ENCODE results near the gene CLDND1. TPM values are rescaled to one million over a fixed set of nuclear protein-coding genes. Genes with fewer than 3 reads are reported as not detected.

The CLDND1 gene
- total RNA-seq, 1 donor from 2014 or later: 63.7 TPM

DNA sequence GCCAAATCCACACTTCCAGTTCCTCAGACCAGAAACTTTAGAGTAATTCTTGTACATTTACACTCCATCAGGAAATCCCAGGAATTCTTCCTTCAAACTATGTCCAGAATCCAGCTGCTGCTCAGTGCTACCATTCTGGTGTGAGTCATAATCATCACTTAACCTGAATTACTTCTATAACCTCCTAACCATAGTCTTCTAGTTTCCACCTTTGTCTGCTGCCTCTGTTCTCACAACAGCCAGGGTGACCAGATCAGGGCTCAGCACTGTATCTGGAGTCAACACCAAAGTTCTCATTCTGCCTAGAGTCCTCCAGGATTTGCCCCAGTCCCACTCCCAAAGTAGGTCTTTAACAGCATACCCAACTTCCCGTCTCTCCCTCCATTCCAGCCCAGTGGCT is 3.4 kb downstream of the CLDND1 start:
- Histone ChIP-seq H3K4me1 (ENCODE audit: control insufficient read depth in 3 of 3, insufficient read depth in 3 of 3, low read length in 3 of 3) (peaks cover 4 to 27% (median 13%) of the 10 kb centered on the region in 3 donors), H3K27ac (ENCODE audit: low read depth, low read length) (no peak overlapping the region), H3K9me3 (ENCODE audit: control insufficient read depth in 3 of 3, low read length in 3 of 3) (no peaks in the 10 kb centered on the region), H3K27me3 (ENCODE audit: control insufficient read depth in 3 of 3, insufficient read depth in 3 of 3, low read length in 3 of 3) (no peaks in the 10 kb centered on the region), H3K4me3 (ENCODE audit: low read length in 3 of 3) (no peak overlapping the region), H3K36me3 (ENCODE audit: control insufficient read depth in 3 of 3, insufficient read depth in 3 of 3, low read length in 3 of 3) (peaks cover 4 to 15% (median 15%) of the 10 kb centered on the region in 3 donors), H3K9ac (ENCODE audit: low read depth in 1 of 3, low read length in 3 of 3) (no peak overlapping the region)

- H3K27me3 ChIP-seq (ENCODE audit: control insufficient read depth in 3 of 3, insufficient read depth in 3 of 3, low read length in 3 of 3): no peaks in the 10 kb centered on the region
- H3K9ac ChIP-seq (ENCODE audit: low read depth in 1 of 3, low read length in 3 of 3): no peak overlapping the region
- peaks cover 4 to 27% (median 13%) of the 10 kb centered on the region in 3 donors for H3K4me1 ChIP-seq (ENCODE audit: control insufficient read depth in 3 of 3, insufficient read depth in 3 of 3, low read length in 3 of 3)
- H3K36me3 ChIP-seq (ENCODE audit: control insufficient read depth in 3 of 3, insufficient read depth in 3 of 3, low read length in 3 of 3): peaks cover 4 to 16% (median 15%) of the 10 kb centered on the region in 3 donors
- H3K9me3 ChIP-seq (ENCODE audit: control insufficient read depth in 3 of 3, low read length in 3 of 3): no peaks in the 10 kb centered on the region
- no peak overlapping the region for H3K4me3 ChIP-seq (ENCODE audit: low read length in 3 of 3)
- H3K27ac ChIP-seq (ENCODE audit: low read depth, low read length): no peak overlapping the region
Observed at GRCh38 chr3:98518816-98519215, 3.9 kb downstream of the CLDND1 start.

DNA sequence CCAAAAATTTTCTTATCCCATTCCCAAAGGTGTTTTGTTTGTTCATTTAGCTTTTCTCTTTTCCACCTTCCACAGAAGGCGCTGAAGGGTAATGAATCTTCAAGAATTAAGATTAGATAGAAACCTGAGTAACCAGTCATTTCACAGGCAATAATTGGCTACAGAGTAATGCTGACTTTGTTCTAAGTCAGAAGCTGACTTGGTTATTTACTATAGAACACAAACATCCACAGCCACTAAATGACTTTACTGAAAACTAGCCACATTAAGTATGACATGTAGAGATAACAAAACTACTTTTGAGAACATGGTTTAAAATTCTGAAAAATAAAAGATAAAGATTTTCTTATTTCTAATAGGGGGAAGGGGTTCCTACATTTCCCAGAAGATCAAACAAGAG is 7.8 kb downstream of the CLDND1 start:
- no peak overlapping the region for H3K27ac ChIP-seq (ENCODE audit: low read depth, low read length)
- H3K9me3 ChIP-seq (ENCODE audit: control insufficient read depth in 3 of 3, low read length in 3 of 3): no peaks in the 10 kb centered on the region
- peaks cover 0 to 8% (median 3%) of the 10 kb centered on the region in 3 donors for H3K4me1 ChIP-seq (ENCODE audit: control insufficient read depth in 3 of 3, insufficient read depth in 3 of 3, low read length in 3 of 3)
- H3K27me3 ChIP-seq (ENCODE audit: control insufficient read depth in 3 of 3, insufficient read depth in 3 of 3, low read length in 3 of 3): no peaks in the 10 kb centered on the region
- H3K36me3 ChIP-seq (ENCODE audit: control insufficient read depth in 3 of 3, insufficient read depth in 3 of 3, low read length in 3 of 3): peaks cover 4 to 17% (median 14%) of the 10 kb centered on the region in 3 donors
- H3K4me3 ChIP-seq (ENCODE audit: low read length in 3 of 3): no peak overlapping the region
- H3K9ac ChIP-seq (ENCODE audit: low read depth in 1 of 3, low read length in 3 of 3): no peak overlapping the region

- Histone ChIP-seq H3K27me3 (ENCODE audit: control insufficient read depth in 3 of 3, insufficient read depth in 3 of 3, low read length in 3 of 3) (no peaks in the 10 kb centered on the region), H3K4me1 (ENCODE audit: control insufficient read depth in 3 of 3, insufficient read depth in 3 of 3, low read length in 3 of 3) (no peaks in the 10 kb centered on the region), H3K9ac (ENCODE audit: low read depth in 1 of 3, low read length in 3 of 3) (no peak overlapping the region), H3K9me3 (ENCODE audit: control insufficient read depth in 3 of 3, low read length in 3 of 3) (no peaks in the 10 kb centered on the region), H3K27ac (ENCODE audit: low read depth, low read length) (no peak overlapping the region), H3K4me3 (ENCODE audit: low read length in 3 of 3) (no peak overlapping the region), H3K36me3 (ENCODE audit: control insufficient read depth in 3 of 3, insufficient read depth in 3 of 3, low read length in 3 of 3) (peaks cover 4 to 13% (median 10%) of the 10 kb centered on the region in 3 donors)
Observed at GRCh38 chr3:98513736-98514135, 9.0 kb downstream of the CLDND1 start.

DNA sequence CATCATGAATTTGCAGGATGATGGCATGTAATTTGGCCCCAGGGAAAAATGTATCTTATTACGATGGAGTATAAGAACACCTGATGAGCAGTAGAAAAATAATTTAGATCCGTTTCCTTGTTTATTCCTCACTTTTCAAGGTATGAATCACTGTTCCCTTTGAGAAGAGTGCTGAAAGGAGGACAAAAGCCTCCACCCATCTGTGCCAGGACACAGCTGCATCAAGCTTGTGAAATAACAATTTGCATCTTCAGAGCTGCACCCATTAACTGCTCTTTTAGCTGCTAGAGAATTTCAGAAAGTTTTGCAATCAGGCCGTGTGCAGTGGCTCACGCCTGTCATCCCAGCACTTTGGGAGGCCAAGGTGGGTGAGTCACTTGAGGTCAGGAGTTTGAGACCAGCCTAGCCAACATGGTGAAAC is 9.6 kb downstream of the CLDND1 start:
- no peaks in the 10 kb centered on the region for H3K9me3 ChIP-seq (ENCODE audit: control insufficient read depth in 3 of 3, low read length in 3 of 3)
- H3K36me3 ChIP-seq (ENCODE audit: control insufficient read depth in 3 of 3, insufficient read depth in 3 of 3, low read length in 3 of 3): peaks cover 4 to 10% (median 7%) of the 10 kb centered on the region in 3 donors
- no peaks in the 10 kb centered on the region for H3K4me1 ChIP-seq (ENCODE audit: control insufficient read depth in 3 of 3, insufficient read depth in 3 of 3, low read length in 3 of 3)
- no peak overlapping the region for H3K27ac ChIP-seq (ENCODE audit: low read depth, low read length)
- H3K9ac ChIP-seq (ENCODE audit: low read depth in 1 of 3, low read length in 3 of 3): no peak overlapping the region
- H3K27me3 ChIP-seq (ENCODE audit: control insufficient read depth in 3 of 3, insufficient read depth in 3 of 3, low read length in 3 of 3): no peaks in the 10 kb centered on the region
- H3K4me3 ChIP-seq (ENCODE audit: low read length in 3 of 3): no peak overlapping the region

GRCh38 chr3:98512576-98512975 is 10.1 kb downstream of the CLDND1 start:
- no peak overlapping the region for H3K9ac ChIP-seq (ENCODE audit: low read depth in 1 of 3, low read length in 3 of 3)
- H3K36me3 ChIP-seq (ENCODE audit: control insufficient read depth in 3 of 3, insufficient read depth in 3 of 3, low read length in 3 of 3): peaks cover 2 to 10% (median 4%) of the 10 kb centered on the region in 3 donors
- H3K9me3 ChIP-seq (ENCODE audit: control insufficient read depth in 3 of 3, low read length in 3 of 3): no peaks in the 10 kb centered on the region
- H3K27ac ChIP-seq (ENCODE audit: low read depth, low read length): no peak overlapping the region
- no peak overlapping the region for H3K4me3 ChIP-seq (ENCODE audit: low read length in 3 of 3)
- H3K4me1 ChIP-seq (ENCODE audit: control insufficient read depth in 3 of 3, insufficient read depth in 3 of 3, low read length in 3 of 3): no peaks in the 10 kb centered on the region
- H3K27me3 ChIP-seq (ENCODE audit: control insufficient read depth in 3 of 3, insufficient read depth in 3 of 3, low read length in 3 of 3): no peaks in the 10 kb centered on the region

- H3K27me3 ChIP-seq (ENCODE audit: control insufficient read depth in 3 of 3, insufficient read depth in 3 of 3, low read length in 3 of 3): no peaks in the 10 kb centered on the region
- H3K4me3 ChIP-seq (ENCODE audit: low read length in 3 of 3): no peak overlapping the region
- peaks cover 0 to 2% (median 0%) of the 10 kb centered on the region in 3 donors for H3K36me3 ChIP-seq (ENCODE audit: control insufficient read depth in 3 of 3, insufficient read depth in 3 of 3, low read length in 3 of 3)
- no peak overlapping the region for H3K27ac ChIP-seq (ENCODE audit: low read depth, low read length)
- no peaks in the 10 kb centered on the region for H3K4me1 ChIP-seq (ENCODE audit: control insufficient read depth in 3 of 3, insufficient read depth in 3 of 3, low read length in 3 of 3)
- H3K9ac ChIP-seq (ENCODE audit: low read depth in 1 of 3, low read length in 3 of 3): no peak overlapping the region
- H3K9me3 ChIP-seq (ENCODE audit: control insufficient read depth in 3 of 3, low read length in 3 of 3): no peaks in the 10 kb centered on the region
Observed at GRCh38 chr3:98508582-98508981, 14.1 kb downstream of the CLDND1 start.

DNA sequence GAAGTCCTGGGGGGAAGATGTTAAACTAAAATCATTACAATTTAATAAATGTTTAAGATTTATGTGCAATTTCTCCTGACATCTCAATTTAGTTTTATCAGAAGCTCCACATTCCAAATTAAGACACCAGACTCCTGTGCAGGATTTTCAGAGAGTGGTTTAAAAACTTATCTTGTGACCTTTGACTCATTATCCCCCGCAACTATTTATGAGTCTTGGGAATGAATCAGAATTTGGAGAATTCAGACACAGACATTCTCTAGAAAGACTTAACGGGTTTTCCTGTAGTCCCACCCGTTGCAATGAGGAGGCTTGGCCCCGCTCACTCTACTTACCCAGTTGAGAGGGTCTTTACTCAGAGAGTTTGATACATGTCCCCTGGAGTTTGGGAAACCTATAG is 18.2 kb downstream of the CLDND1 start:
- H3K27ac ChIP-seq (ENCODE audit: low read depth, low read length): no peak overlapping the region
- H3K9me3 ChIP-seq (ENCODE audit: control insufficient read depth in 3 of 3, low read length in 3 of 3): no peaks in the 10 kb centered on the region
- H3K4me3 ChIP-seq (ENCODE audit: low read length in 3 of 3): no peak overlapping the region
- H3K4me1 ChIP-seq (ENCODE audit: control insufficient read depth in 3 of 3, insufficient read depth in 3 of 3, low read length in 3 of 3): no peaks in the 10 kb centered on the region
- no peaks in the 10 kb centered on the region for H3K27me3 ChIP-seq (ENCODE audit: control insufficient read depth in 3 of 3, insufficient read depth in 3 of 3, low read length in 3 of 3)
- H3K36me3 ChIP-seq (ENCODE audit: control insufficient read depth in 3 of 3, insufficient read depth in 3 of 3, low read length in 3 of 3): peaks cover 0 to 5% (median 0%) of the 10 kb centered on the region in 3 donors
- H3K9ac ChIP-seq (ENCODE audit: low read depth in 1 of 3, low read length in 3 of 3): no peak overlapping the region

GRCh38 chr3:98501863-98502576 is 20.7 kb downstream of the CLDND1 start:
- H3K36me3 ChIP-seq (ENCODE audit: control insufficient read depth in 3 of 3, insufficient read depth in 3 of 3, low read length in 3 of 3): peaks cover 0 to 5% (median 0%) of the 10 kb centered on the region in 3 donors
- H3K9me3 ChIP-seq (ENCODE audit: control insufficient read depth in 3 of 3, low read length in 3 of 3): no peaks in the 10 kb centered on the region
- H3K27me3 ChIP-seq (ENCODE audit: control insufficient read depth in 3 of 3, insufficient read depth in 3 of 3, low read length in 3 of 3): no peaks in the 10 kb centered on the region
- no peak overlapping the region for H3K27ac ChIP-seq (ENCODE audit: low read depth, low read length)
- no peaks in the 10 kb centered on the region for H3K4me1 ChIP-seq (ENCODE audit: control insufficient read depth in 3 of 3, insufficient read depth in 3 of 3, low read length in 3 of 3)
- H3K9ac ChIP-seq (ENCODE audit: low read depth in 1 of 3, low read length in 3 of 3): no peak overlapping the region
- no peak overlapping the region for H3K4me3 ChIP-seq (ENCODE audit: low read length in 3 of 3)

DNA sequence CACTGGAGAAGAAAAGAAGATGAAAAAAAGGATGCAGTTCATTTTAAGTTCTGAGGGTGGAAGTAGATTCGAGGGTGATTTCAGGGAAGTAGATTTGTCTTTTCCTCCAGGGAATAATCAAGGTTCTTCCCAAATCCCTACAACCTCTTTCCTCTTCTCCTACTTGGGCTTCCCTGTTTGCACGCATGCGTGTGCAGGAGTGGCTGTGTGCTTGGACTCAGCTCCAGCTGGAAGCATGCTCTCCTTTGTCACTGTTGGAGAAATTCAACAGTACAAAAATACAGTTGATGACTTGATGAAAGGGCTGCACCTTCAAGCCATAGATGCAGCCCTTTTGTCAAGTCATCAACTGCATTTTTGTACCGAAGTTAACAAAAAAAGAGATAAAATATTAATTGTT is 21.4 kb downstream of the CLDND1 start:
- no peaks in the 10 kb centered on the region for H3K9me3 ChIP-seq (ENCODE audit: control insufficient read depth in 3 of 3, low read length in 3 of 3)
- H3K27ac ChIP-seq (ENCODE audit: low read depth, low read length): no peak overlapping the region
- H3K4me3 ChIP-seq (ENCODE audit: low read length in 3 of 3): no peak overlapping the region

More for the DNA sequence above, 21.4 kb downstream of the CLDND1 start:
- Histone ChIP-seq H3K36me3 (ENCODE audit: control insufficient read depth in 3 of 3, insufficient read depth in 3 of 3, low read length in 3 of 3) (peaks cover 0 to 5% (median 0%) of the 10 kb centered on the region in 3 donors), H3K27me3 (ENCODE audit: control insufficient read depth in 3 of 3, insufficient read depth in 3 of 3, low read length in 3 of 3) (no peaks in the 10 kb centered on the region), H3K4me1 (ENCODE audit: control insufficient read depth in 3 of 3, insufficient read depth in 3 of 3, low read length in 3 of 3) (no peaks in the 10 kb centered on the region), H3K9ac (ENCODE audit: low read depth in 1 of 3, low read length in 3 of 3) (no peak overlapping the region)
